BJ (cell line): ENCODE results near the gene BRD7. TPM values are rescaled to one million over a fixed set of nuclear protein-coding genes. Genes with fewer than 3 reads are reported as not detected.

Source experiments
- CTCF ChIA-PET: fragments of 350-600 bp; formaldehyde crosslinking; extraction: SDS; loops from one replicate; lab custom pipeline; 2021; ENCODE audit warnings: antibody characterized with exemption, inconsistent platforms; lab: Yijun Ruan, JAX
- POLR2A ChIA-PET: fragments of 300-600 bp; sonication (Branson Sonifier 250); formaldehyde crosslinking; extraction: SDS; loops from one replicate; lab custom pipeline; 2021; ENCODE audit warnings: antibody characterized with exemption; lab: Charles Lee
- DNase-seq: peaks from one replicate; pipeline ENCODE4 v3.0.0-alpha.2; 2011; ENCODE audit warnings: low read depth
- H3K27me3 ChIP-seq: 2 replicates; pipeline ENCODE4 v1.6.0; 2011; ENCODE audit warnings: low read length; ENCODE audit not compliant: control insufficient read depth, insufficient read depth
- H3K36me3 ChIP-seq: 2 replicates; pipeline ENCODE4 v1.5.1; 2011; ENCODE audit warnings: low read length; ENCODE audit not compliant: control insufficient read depth, insufficient read depth
- H3K4me3 ChIP-seq: 2 replicates; pipeline ENCODE4 v1.5.1; 2011; ENCODE audit warnings: low read depth, mild to moderate bottlenecking, control low read depth, low read length
- CTCF ChIP-seq: IDR thresholded peaks from 2 replicates; pipeline ENCODE4 v1.5.1; 2011; ENCODE audit warnings: low read depth, mild to moderate bottlenecking, control low read depth, inconsistent platforms, low read length, moderate library complexity; ENCODE audit not compliant: insufficient read depth
- polyA plus RNA-seq: library from polyadenylated mRNA; depleted of rRNA; stranded (reverse); fragments of >200 nt; gene quantifications from 2 replicates; pipeline ENCODE4 v1.2.3, GENCODE V29; 2011

BRD7 gene
- polyA plus RNA-seq, 1 experiment = 30.3 TPM

DNA sequence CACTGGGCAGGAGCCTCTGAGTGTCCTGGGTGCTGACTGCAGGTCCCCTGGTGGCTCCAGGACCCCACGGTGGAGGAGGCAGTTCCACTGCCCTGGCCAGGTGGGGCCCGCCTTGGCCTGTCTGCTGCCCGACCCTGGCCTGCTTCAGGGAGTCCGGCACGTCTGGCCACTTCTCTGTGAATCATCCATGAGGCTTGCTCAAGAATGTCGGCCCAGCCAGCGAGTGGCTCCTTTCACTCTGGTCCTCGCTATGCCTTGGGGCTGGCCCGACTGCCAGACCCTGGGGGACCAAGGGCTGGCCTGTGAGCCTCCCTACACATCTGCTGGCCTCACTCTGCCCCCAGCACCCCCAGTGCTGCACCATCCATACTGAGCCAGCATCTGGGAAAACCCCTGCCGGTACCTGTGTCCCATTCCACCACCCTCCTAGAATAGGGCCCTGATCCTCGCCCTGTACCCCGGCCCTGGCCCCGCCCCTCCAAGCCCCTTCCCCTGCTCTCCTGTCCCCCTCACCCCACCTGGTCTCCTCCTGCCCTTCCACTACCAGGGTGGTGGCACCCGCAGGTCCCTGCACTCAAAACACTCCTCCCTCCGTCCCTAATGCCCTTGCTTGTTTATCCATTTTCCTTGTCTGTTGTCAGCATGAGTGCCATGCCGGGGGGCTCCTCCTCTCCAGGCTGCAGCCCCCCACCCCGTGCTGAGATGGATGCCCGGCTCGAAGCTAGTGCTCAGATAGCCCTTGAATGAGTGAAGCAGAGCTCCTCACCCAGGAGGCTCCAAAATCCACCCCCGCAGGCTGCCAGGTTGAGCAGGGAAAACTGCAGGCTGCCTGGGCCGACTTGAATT, 66.9 kb downstream of the BRD7 start:
- no peak overlapping the region for H3K4me3 ChIP-seq
- no peak for TF ChIP-seq CTCF
- no peaks in the 10 kb centered on the region for H3K27me3 ChIP-seq
- CTCF ChIA-PET = interaction anchor here (0.6 kb wide), 1 partner anchor 137 kb away, joined by 4 read pairs; no protein-coding TSS in a partner anchor
- POLR2A ChIA-PET = no interaction called here
- H3K36me3 ChIP-seq = peaks cover 1% of the 10 kb centered on the region; the same call in 1 of the 2 replicates
- DNase-seq = no peak

GRCh38 chr16:50300942-50301625, 67.7 kb downstream of the BRD7 start:
- ChIA-PET CTCF (interaction anchor here (0.6 kb wide), 1 partner anchor 136 kb away, joined by 4 read pairs; no protein-coding TSS in a partner anchor), POLR2A (no interaction called here)
- DNase-seq = no peak
- Histone ChIP-seq H3K27me3 (no peaks in the 10 kb centered on the region), H3K4me3 (no peak overlapping the region), H3K36me3 (peaks cover 1% of the 10 kb centered on the region; the same call in 1 of the 2 replicates)
- no peak for TF ChIP-seq CTCF

GRCh38 chr16:50299508-50300105, 69.2 kb downstream of the BRD7 start:
- TF ChIP-seq CTCF = no peak
- ChIA-PET POLR2A (no interaction called here), CTCF (interaction anchor here (0.6 kb wide), 1 partner anchor 10 kb away, joined by 3 read pairs; no protein-coding TSS in a partner anchor)
- H3K27me3 ChIP-seq = no peaks in the 10 kb centered on the region
- H3K36me3 ChIP-seq = peaks cover 2% of the 10 kb centered on the region
- H3K4me3 ChIP-seq = no peak overlapping the region
- no peak for DNase-seq

- peaks cover 3% of the 10 kb centered on the region; the same call in 1 of the 2 replicates for H3K36me3 ChIP-seq
These were observed 69.9 kb downstream of the BRD7 start for GRCh38 chr16:50298591-50299507.

More at GRCh38 chr16:50298591-50299507, 69.9 kb downstream of the BRD7 start:
- H3K4me3 ChIP-seq = no peak overlapping the region
- no peak for TF ChIP-seq CTCF
- no peak for DNase-seq
- no peaks in the 10 kb centered on the region for H3K27me3 ChIP-seq
- ChIA-PET CTCF (interaction anchor here (0.7 kb wide), 1 partner anchor 233 kb away, joined by 3 read pairs; the partner anchor contains the start of gene HEATR3), POLR2A (interaction anchor here (0.5 kb wide), 1 partner anchor 1932 kb away, joined by 3 read pairs; no protein-coding TSS in a partner anchor)
